DMS153 treated with DMSO at 0.1 percent for 48 hours (cell line): ENCODE measurements around the gene FAM13B.
"Not testable (repeated sequence)": the region's sequence is repeated elsewhere in the genome, so short reads cannot be mapped to it uniquely, and the experiment has no call there.

Experiments used
- DNase-seq: peaks from one replicate; lab custom pipeline; 2025; ENCODE audit not compliant: unreplicated experiment; lab: John Stamatoyannopoulos, UW

FAM13B gene

GRCh38 chr5:137989419-137989818 is 43.5 kb downstream of the FAM13B start:
- DNase-seq: no peak

- no peak for DNase-seq
Measured at GRCh38 chr5:137975208-137975607, 57.7 kb downstream of the FAM13B start.

GRCh38 chr5:137970384-137970783 is 62.5 kb downstream of the FAM13B start:
- not testable (repeated sequence) for DNase-seq

GRCh38 chr5:137960819-137961218 is 72.1 kb downstream of the FAM13B start:
- no peak for DNase-seq

- DNase-seq: no peak
Measured at GRCh38 chr5:137960141-137960540, 72.7 kb downstream of the FAM13B start.

GRCh38 chr5:137959488-137959887 is 73.4 kb downstream of the FAM13B start:
- no peak for DNase-seq

- no peak for DNase-seq
Measured at GRCh38 chr5:137957948-137958347, 74.9 kb downstream of the FAM13B start.

- no peak for DNase-seq
Measured at GRCh38 chr5:137954131-137954879, 78.6 kb downstream of the FAM13B start.

GRCh38 chr5:137945825-137946224 is 87.1 kb downstream of the FAM13B start:
- no peak for DNase-seq

GRCh38 chr5:137944280-137944679 is 88.6 kb downstream of the FAM13B start:
- not testable (repeated sequence) for DNase-seq

- no peak for DNase-seq
Measured at GRCh38 chr5:137939331-137939730, 93.5 kb downstream of the FAM13B start.

GRCh38 chr5:137938751-137939143 is 94.1 kb downstream of the FAM13B start:
- no peak for DNase-seq

GRCh38 chr5:137937994-137938750 is 94.7 kb downstream of the FAM13B start:
- DNase-seq: no peak

- no peak for DNase-seq
Measured at GRCh38 chr5:137935694-137936093, 97.2 kb downstream of the FAM13B start.

GRCh38 chr5:137935190-137935589 is 97.7 kb downstream of the FAM13B start:
- no peak for DNase-seq

- DNase-seq: no peak
Measured at GRCh38 chr5:137933491-137933911, 99.4 kb downstream of the FAM13B start.

GRCh38 chr5:137932800-137933199 is 100.1 kb downstream of the FAM13B start:
- no peak for DNase-seq

- no peak for DNase-seq
Measured at GRCh38 chr5:137923856-137924255, 109.0 kb downstream of the FAM13B start.

- DNase-seq: no peak
Measured at GRCh38 chr5:137921931-137922330, 110.9 kb downstream of the FAM13B start.

GRCh38 chr5:137916923-137917322 is 116.0 kb downstream of the FAM13B start:
- DNase-seq: no peak

GRCh38 chr5:137914758-137915157 is 118.1 kb downstream of the FAM13B start:
- no peak for DNase-seq

- no peak for DNase-seq
Measured at GRCh38 chr5:137902408-137903133, 130.3 kb downstream of the FAM13B start.
